ENCODE data around the gene NLGN3. TPM values are rescaled to one million over a fixed set of nuclear protein-coding genes. Genes with fewer than 3 reads are reported as not detected.

Gene NLGN3
- total and polyA plus RNA-seq, 2 experiments from 2014 or later, result 6.4 to 10.2 TPM

DNA sequence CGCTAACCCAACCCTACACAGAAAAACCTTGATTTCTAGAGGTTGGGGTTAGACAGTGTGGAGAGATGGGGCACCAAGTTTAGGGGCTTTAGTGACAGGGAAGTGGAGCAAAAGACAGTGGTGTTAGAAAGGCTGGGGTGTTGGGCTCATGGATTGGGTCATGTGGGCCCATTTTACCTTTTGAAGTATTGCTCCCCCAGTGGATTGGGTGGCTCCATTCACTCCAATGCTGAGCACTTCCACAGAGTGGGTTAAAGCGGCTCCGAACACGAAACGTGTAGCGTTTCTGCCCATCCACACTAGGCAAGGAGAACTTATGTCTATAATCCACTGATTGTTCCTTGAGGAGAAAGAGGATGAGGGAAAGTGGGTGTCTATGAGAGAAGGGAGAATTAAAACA is 35.6 kb upstream of the NLGN3 start:
- H3K27ac ChIP-seq, result peak overlapping the region; percentile 88
- H3K9me3 ChIP-seq (ENCODE audit: low read depth), result no peaks in the 10 kb centered on the region
- TF ChIP-seq, protein P1, sequence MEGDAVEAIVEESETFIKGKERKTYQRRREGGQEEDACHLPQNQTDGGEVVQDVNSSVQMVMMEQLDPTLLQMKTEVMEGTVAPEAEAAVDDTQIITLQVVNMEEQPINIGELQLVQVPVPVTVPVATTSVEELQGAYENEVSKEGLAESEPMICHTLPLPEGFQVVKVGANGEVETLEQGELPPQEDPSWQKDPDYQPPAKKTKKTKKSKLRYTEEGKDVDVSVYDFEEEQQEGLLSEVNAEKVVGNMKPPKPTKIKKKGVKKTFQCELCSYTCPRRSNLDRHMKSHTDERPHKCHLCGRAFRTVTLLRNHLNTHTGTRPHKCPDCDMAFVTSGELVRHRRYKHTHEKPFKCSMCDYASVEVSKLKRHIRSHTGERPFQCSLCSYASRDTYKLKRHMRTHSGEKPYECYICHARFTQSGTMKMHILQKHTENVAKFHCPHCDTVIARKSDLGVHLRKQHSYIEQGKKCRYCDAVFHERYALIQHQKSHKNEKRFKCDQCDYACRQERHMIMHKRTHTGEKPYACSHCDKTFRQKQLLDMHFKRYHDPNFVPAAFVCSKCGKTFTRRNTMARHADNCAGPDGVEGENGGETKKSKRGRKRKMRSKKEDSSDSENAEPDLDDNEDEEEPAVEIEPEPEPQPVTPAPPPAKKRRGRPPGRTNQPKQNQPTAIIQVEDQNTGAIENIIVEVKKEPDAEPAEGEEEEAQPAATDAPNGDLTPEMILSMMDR (IDR thresholded peaks at IDR 0.05; ENCODE audit: low read depth, low read length), result no peak
- H3K4me3 ChIP-seq, result no peak overlapping the region
- H3K27me3 ChIP-seq, result no peaks in the 10 kb centered on the region
- peaks cover 19% of the 10 kb centered on the region for H3K4me1 ChIP-seq (ENCODE audit: low read depth)
- H3K36me3 ChIP-seq, result no peaks in the 10 kb centered on the region
- DNase-seq (ENCODE audit: low read depth in 1 of 2, low spot score in 1 of 2), result no peak

DNA sequence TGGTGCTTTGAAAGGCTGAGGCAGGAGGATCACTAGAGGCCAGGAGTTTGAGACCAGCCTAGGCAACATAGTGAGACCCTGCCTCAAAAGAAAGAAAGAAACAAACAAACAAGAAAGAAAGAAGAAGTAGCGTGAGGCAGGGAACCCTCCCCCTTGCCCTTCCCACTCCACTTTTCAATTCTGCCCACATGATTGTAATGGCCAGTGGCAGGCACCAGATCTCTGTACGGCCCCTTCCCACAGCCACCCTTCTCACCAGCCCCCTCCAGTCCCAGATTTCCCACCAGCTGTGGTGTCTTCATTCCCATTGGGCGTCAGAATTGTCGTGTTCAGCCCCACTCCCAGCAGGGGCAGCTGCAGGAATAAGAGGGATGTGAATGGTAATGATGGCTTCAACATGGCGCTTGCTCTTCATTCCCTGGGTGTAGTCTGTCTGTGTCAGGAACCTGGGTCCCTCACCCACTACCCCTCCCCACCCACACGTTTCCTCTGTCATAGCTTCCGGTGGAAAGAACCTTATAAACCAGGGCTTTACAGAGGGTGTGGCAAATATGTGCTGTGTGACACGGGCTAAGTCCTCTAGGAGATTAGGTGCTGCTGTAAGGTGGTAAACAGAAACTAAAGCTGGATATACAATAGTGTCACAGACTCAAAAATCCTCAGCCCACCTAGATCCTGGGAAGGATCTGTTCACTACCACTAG is 33.3 kb upstream of the NLGN3 start, which contains the start of gene IL2RG:
IL2RG (minus strand) TSS at position 437 of the 703 bp plus-strand sequence; CDS start at position 399, 38 bp downstream.
- H3K9me3 ChIP-seq (ENCODE audit: low read depth), result no peaks in the 10 kb centered on the region
- TF ChIP-seq, protein P1 (IDR thresholded peaks at IDR 0.05; ENCODE audit: low read depth, low read length), result no peak

GRCh38 chrX:71111921-71112431 is 32.7 kb upstream of the NLGN3 start:
- H3K4me3 ChIP-seq, result no peak overlapping the region
- H3K9me3 ChIP-seq (ENCODE audit: low read depth), result no peaks in the 10 kb centered on the region
- TF ChIP-seq, protein P1 (IDR thresholded peaks at IDR 0.05; ENCODE audit: low read depth, low read length), result no peak
- H3K4me1 ChIP-seq (ENCODE audit: low read depth), result peaks cover 14% of the 10 kb centered on the region
- no peaks in the 10 kb centered on the region for H3K36me3 ChIP-seq
- H3K27me3 ChIP-seq, result no peaks in the 10 kb centered on the region
- no peak overlapping the region for H3K27ac ChIP-seq
- no peak for DNase-seq (ENCODE audit: low read depth in 1 of 2, low spot score in 1 of 2)

More for the DNA sequence above, 33.3 kb upstream of the NLGN3 start, which contains the start of gene IL2RG:
- H3K4me1 ChIP-seq (ENCODE audit: low read depth), result peaks cover 14% of the 10 kb centered on the region
- no peaks in the 10 kb centered on the region for H3K27me3 ChIP-seq
- H3K27ac ChIP-seq, result no peak within 1 kb of the TSS
- DNase-seq (ENCODE audit: low read depth in 1 of 2, low spot score in 1 of 2), result no peak
- no peaks in the 10 kb centered on the region for H3K36me3 ChIP-seq
- H3K4me3 ChIP-seq, result no peak within 1 kb of the TSS

DNA sequence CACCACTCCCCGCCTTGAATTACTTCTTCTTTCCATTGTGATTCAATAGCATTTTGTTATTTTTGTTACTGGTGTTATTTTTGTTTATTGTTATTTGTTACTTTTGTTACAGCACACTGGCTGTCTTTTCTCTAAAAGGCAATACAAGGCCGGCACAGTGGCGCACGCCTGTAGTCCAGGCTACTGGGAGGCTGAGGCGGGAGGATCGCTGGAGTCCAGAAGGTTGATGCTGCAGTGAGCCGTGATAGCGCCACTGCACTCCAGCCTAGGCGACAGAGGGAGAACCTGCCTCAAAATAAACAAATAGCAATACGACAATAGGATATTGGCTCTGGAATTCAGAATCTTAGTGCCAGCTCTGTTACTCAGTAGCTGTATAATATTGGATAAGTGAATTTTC is 27.3 kb upstream of the NLGN3 start:
- no peaks in the 10 kb centered on the region for H3K9me3 ChIP-seq (ENCODE audit: low read depth)
- TF ChIP-seq, protein P1 (IDR thresholded peaks at IDR 0.05; ENCODE audit: low read depth, low read length), result no peak
- no peak overlapping the region for H3K27ac ChIP-seq
- peaks cover 3% of the 10 kb centered on the region for H3K36me3 ChIP-seq
- H3K27me3 ChIP-seq, result no peaks in the 10 kb centered on the region
- no peak overlapping the region for H3K4me3 ChIP-seq
- no peak for DNase-seq (ENCODE audit: low read depth in 1 of 2, low spot score in 1 of 2)
- H3K4me1 ChIP-seq (ENCODE audit: low read depth), result no peaks in the 10 kb centered on the region

GRCh38 chrX:71118032-71118984 is 26.3 kb upstream of the NLGN3 start, which contains the start of gene MED12:
Gene MED12 (plus strand): TSS chrX:71118596. CDS start chrX:71118755, 159 bp downstream.
- Histone ChIP-seq H3K27ac (peak within 1 kb of the TSS; percentile 90), H3K36me3 (peaks cover 3% of the 10 kb centered on the region), H3K9me3 (ENCODE audit: low read depth) (no peaks in the 10 kb centered on the region), H3K4me1 (ENCODE audit: low read depth) (no peaks in the 10 kb centered on the region), H3K4me3 (peak within 1 kb of the TSS; percentile 52), H3K27me3 (no peaks in the 10 kb centered on the region)
- TF ChIP-seq, protein P1 (IDR thresholded peaks at IDR 0.05; ENCODE audit: low read depth, low read length), result no peak
- DNase-seq (ENCODE audit: low read depth in 1 of 2, low spot score in 1 of 2), result peak; percentile 83 to 86
